ENCODE results near the gene MED16. TPM values are rescaled to one million over a fixed set of nuclear protein-coding genes. Genes with fewer than 3 reads are reported as not detected.

MED16 gene
- polyA plus RNA-seq, 3 donors = 20.7 to 37.4 (median 32.8) TPM

DNA sequence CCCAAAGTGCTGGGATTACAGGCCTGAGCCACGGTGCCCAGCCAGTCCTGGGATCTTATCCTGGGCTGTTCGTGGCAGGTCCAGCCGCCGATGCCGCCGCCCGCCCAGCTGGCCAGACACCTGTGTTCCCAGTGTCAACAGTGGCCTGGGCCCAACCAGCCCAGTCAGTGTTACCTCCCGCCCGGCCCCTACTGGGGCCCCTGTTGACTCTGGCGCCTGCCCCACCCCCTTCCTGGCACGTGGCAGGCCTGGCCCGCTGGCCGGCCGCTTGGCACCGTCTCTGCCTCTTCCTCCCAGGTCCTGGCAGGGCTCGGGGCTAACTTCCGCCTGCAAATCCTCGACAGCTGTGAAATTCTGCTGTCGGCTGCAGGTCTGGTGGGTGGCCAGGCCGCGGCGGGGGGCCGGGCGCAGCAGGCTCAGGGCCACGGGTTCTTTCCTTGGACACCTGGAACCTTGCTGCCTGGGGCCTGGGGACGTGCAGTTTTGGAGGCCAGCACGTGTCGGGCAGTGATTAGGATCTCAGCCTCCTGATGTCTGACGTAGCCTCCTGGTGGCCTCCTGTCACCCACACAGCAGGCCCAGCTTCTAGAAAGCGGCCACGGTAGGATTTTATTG, 42.0 kb upstream of the MED16 start:
- Histone ChIP-seq H3K27me3 (ENCODE audit: control insufficient read depth in 2 of 2, insufficient read depth in 2 of 2, low read length in 2 of 2) (no peaks in the 10 kb centered on the region), H3K4me3 (replicated peaks in 1 of 3; ENCODE audit: low read depth in 2 of 3, low read length in 3 of 3) (peak overlapping the region in 1 of 3 experiments; percentile 66), H3K9me3 (replicated peaks in 1 of 2; ENCODE audit: control insufficient read depth in 1 of 2, insufficient read depth in 1 of 2, low read length in 2 of 2) (no peaks in the 10 kb centered on the region), H3K9ac (ENCODE audit: insufficient read depth, low read length, poor library complexity, severe bottlenecking) (peak overlapping the region; percentile 15), H3K27ac (ENCODE audit: low read depth in 1 of 2, low read length in 2 of 2) (peak overlapping the region; percentile 26 to 43), H4K20me1 (ENCODE audit: insufficient read depth, low read length) (peaks cover 98% of the 10 kb centered on the region), H3K79me2 (ENCODE audit: insufficient read depth, low read length) (peaks cover 100% of the 10 kb centered on the region), H3K4me1 (ENCODE audit: control insufficient read depth in 1 of 2, insufficient read depth in 2 of 2, low read length in 2 of 2) (peaks cover 47 to 68% of the 10 kb centered on the region in 2 donors), H2AFZ (ENCODE audit: insufficient read depth, low read depth, low read length, poor library complexity, severe bottlenecking) (no peak overlapping the region), H3K36me3 (replicated peaks in 1 of 2; ENCODE audit: control insufficient read depth in 1 of 2, insufficient read depth in 2 of 2, low read length in 2 of 2) (peaks cover 9 to 53% of the 10 kb centered on the region in 2 donors), H3K4me2 (replicated peaks; ENCODE audit: extremely low read depth, low read length, poor library complexity, severe bottlenecking) (peak overlapping the region; percentile 63)
- Mint-ChIP-seq H3K27ac (peak overlapping the region in 6 of 7 donors; percentile 30 to 69 (median 54)), H3K4me1 (peaks cover 68% of the 10 kb centered on the region), H3K27me3 (ENCODE audit: low read depth in 3 of 3) (peaks cover 0 to 1% (median 0%) of the 10 kb centered on the region in 3 donors), H3K4me3 (peak overlapping the region; percentile 31 to 35), H3K36me3 (peaks cover 32 to 54% of the 10 kb centered on the region in 2 donors), H3K9me3 (peaks cover 0 to 2% (median 0%) of the 10 kb centered on the region in 7 donors)
- TF ChIP-seq, protein P1, sequence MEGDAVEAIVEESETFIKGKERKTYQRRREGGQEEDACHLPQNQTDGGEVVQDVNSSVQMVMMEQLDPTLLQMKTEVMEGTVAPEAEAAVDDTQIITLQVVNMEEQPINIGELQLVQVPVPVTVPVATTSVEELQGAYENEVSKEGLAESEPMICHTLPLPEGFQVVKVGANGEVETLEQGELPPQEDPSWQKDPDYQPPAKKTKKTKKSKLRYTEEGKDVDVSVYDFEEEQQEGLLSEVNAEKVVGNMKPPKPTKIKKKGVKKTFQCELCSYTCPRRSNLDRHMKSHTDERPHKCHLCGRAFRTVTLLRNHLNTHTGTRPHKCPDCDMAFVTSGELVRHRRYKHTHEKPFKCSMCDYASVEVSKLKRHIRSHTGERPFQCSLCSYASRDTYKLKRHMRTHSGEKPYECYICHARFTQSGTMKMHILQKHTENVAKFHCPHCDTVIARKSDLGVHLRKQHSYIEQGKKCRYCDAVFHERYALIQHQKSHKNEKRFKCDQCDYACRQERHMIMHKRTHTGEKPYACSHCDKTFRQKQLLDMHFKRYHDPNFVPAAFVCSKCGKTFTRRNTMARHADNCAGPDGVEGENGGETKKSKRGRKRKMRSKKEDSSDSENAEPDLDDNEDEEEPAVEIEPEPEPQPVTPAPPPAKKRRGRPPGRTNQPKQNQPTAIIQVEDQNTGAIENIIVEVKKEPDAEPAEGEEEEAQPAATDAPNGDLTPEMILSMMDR (IDR thresholded peaks at IDR 0.05) = no peak
- peak; percentile 76 to 77 (median 76) for DNase-seq
- intact Hi-C loops (cut with micrococcal nuclease) = no loop called here
- WGBS (ENCODE audit: insufficient coverage) = 5% methylated on average over 29 of the region's 31 CpGs

DNA sequence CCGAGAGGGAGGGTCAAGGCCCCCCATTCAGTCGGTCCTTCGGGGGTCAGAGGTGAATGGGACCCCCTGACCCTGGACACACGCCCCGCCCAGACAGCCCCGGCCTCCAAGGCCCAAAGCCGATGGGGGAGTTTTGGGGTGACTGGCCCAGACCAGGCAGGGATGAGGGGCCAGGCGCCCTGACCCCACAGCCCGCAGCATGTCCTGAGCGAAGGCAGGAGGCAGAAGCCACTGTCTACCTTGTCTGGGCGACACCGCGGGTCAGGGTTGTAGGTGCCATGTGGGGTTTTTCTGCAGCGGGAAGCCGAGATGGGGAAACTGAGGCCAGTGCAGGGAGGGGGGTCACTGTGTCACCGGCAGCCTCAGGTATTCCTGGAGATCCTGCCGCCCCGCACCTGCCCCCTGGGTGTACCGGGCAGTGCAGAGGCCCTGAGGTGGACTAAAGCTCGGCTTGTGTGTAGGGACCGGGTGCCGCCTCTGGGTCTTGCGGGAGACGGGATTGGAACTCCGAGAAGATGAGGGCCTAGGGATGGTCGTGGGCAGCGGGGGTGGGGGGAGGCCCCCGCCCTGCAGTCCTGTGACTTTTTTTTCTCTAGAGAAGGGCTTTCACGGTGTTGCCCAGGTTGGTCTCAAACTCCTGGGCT, 41.3 kb upstream of the MED16 start:
- H3K9me3 ChIP-seq (replicated peaks in 1 of 2; ENCODE audit: control insufficient read depth in 1 of 2, insufficient read depth in 1 of 2, low read length in 2 of 2) = no peaks in the 10 kb centered on the region
- H3K9me3 Mint-ChIP-seq = peaks cover 0 to 2% (median 0%) of the 10 kb centered on the region in 7 donors
- H3K4me1 Mint-ChIP-seq = peaks cover 64% of the 10 kb centered on the region
- H3K4me3 ChIP-seq (replicated peaks in 1 of 3; ENCODE audit: low read depth in 2 of 3, low read length in 3 of 3) = peak overlapping the region in 1 of 3 experiments; percentile 66
- peak overlapping the region; percentile 63 for H3K4me2 ChIP-seq (replicated peaks; ENCODE audit: extremely low read depth, low read length, poor library complexity, severe bottlenecking)
- peak overlapping the region in 1 of 2 donors; percentile 31 for H3K4me3 Mint-ChIP-seq
- 89% methylated on average over 20 of the region's 29 CpGs for WGBS (ENCODE audit: insufficient coverage)
- no peak for DNase-seq
- H3K79me2 ChIP-seq (ENCODE audit: insufficient read depth, low read length) = peaks cover 100% of the 10 kb centered on the region
- peak overlapping the region; percentile 15 for H3K9ac ChIP-seq (ENCODE audit: insufficient read depth, low read length, poor library complexity, severe bottlenecking)
- TF ChIP-seq, protein P1 (IDR thresholded peaks at IDR 0.05) = no peak
- peaks cover 98% of the 10 kb centered on the region for H4K20me1 ChIP-seq (ENCODE audit: insufficient read depth, low read length)
- H3K4me1 ChIP-seq (ENCODE audit: control insufficient read depth in 1 of 2, insufficient read depth in 2 of 2, low read length in 2 of 2) = peaks cover 41 to 68% of the 10 kb centered on the region in 2 donors
- H3K27me3 Mint-ChIP-seq (ENCODE audit: low read depth in 3 of 3) = peaks cover 0 to 1% (median 0%) of the 10 kb centered on the region in 3 donors
- intact Hi-C loops (cut with micrococcal nuclease) = no loop called here
- H3K27ac Mint-ChIP-seq = peak overlapping the region; percentile 30 to 70 (median 42)
- H3K27ac ChIP-seq (ENCODE audit: low read depth in 1 of 2, low read length in 2 of 2) = peak overlapping the region; percentile 26 to 43
- H3K27me3 ChIP-seq (ENCODE audit: control insufficient read depth in 2 of 2, insufficient read depth in 2 of 2, low read length in 2 of 2) = no peaks in the 10 kb centered on the region
- no peak overlapping the region for H2AFZ ChIP-seq (ENCODE audit: insufficient read depth, low read depth, low read length, poor library complexity, severe bottlenecking)
- H3K36me3 Mint-ChIP-seq = peaks cover 29 to 51% of the 10 kb centered on the region in 2 donors
- peaks cover 10 to 54% of the 10 kb centered on the region in 2 donors for H3K36me3 ChIP-seq (replicated peaks in 1 of 2; ENCODE audit: control insufficient read depth in 1 of 2, insufficient read depth in 2 of 2, low read length in 2 of 2)
